Trophoblast cell (in vitro differentiated cells and primary cell): ENCODE measurements around the gene SRGAP2B.
"Not testable (repeated sequence)": the region's sequence is repeated elsewhere in the genome, so short reads cannot be mapped to it uniquely, and the experiment has no call there.

Experiments used
- DNase-seq, 2 donors: peaks; one replicate each; pipeline ENCODE4 v3.0.0-alpha.2; 2016
- H2AFZ ChIP-seq: 2 replicates; pipeline ENCODE4 v1.6.1; 2013; ENCODE audit warnings: low read length, moderate library complexity, mild to moderate bottlenecking; ENCODE audit not compliant: insufficient read depth, poor library complexity
- H2AK5ac ChIP-seq: 2 replicates; pipeline ENCODE4 v1.6.1; 2013; ENCODE audit warnings: mild to moderate bottlenecking, low read length
- H2BK120ac ChIP-seq: 2 replicates; pipeline ENCODE4 v1.6.1; 2013; ENCODE audit warnings: low read length, mild to moderate bottlenecking, moderate library complexity; ENCODE audit not compliant: insufficient read depth, poor library complexity
- H2BK12ac ChIP-seq: 2 replicates; pipeline ENCODE4 v1.6.1; 2013; ENCODE audit warnings: mild to moderate bottlenecking, low read length, moderate library complexity
- H2BK5ac ChIP-seq: 2 replicates; pipeline ENCODE4 v1.6.1; 2013; ENCODE audit warnings: low read length, low read depth, moderate library complexity, mild to moderate bottlenecking; ENCODE audit not compliant: poor library complexity
- H3K14ac ChIP-seq: 2 replicates; pipeline ENCODE4 v1.6.1; 2013; ENCODE audit warnings: mild to moderate bottlenecking, low read length
- H3K18ac ChIP-seq: 2 replicates; pipeline ENCODE4 v1.6.1; 2013; ENCODE audit warnings: mild to moderate bottlenecking, low read length
- H3K23ac ChIP-seq: 2 replicates; pipeline ENCODE4 v1.6.1; 2013; ENCODE audit warnings: low read length
- H3K27ac ChIP-seq: 2 replicates; pipeline ENCODE4 v1.5.1; 2013; ENCODE audit warnings: low read depth, mild to moderate bottlenecking, inconsistent platforms, low read length, moderate library complexity
- H3K27me3 ChIP-seq: 2 replicates; pipeline ENCODE4 v1.6.1; 2013; ENCODE audit warnings: inconsistent platforms, mild to moderate bottlenecking, low read length, moderate library complexity; ENCODE audit not compliant: insufficient read depth
- H3K36me3 ChIP-seq, 2 experiments: 1 replicate in 1 of 2; 2 replicates in 1 of 2; pipeline ENCODE4 v1.6.1; 2013; ENCODE audit warnings: low read length in 2 of 2, mild to moderate bottlenecking in 2 of 2, moderate library complexity in 1 of 2; ENCODE audit not compliant: insufficient read depth in 2 of 2, control insufficient read depth in 1 of 2
- H3K4ac ChIP-seq: 2 replicates; pipeline ENCODE4 v1.6.1; 2013; ENCODE audit warnings: low read depth, mild to moderate bottlenecking, low read length, moderate library complexity
- H3K4me1 ChIP-seq, 2 experiments: 1 replicate in 1 of 2; 2 replicates in 1 of 2; pipeline ENCODE4 v1.6.1; 2013; ENCODE audit warnings: low read length in 2 of 2, mild to moderate bottlenecking in 2 of 2, moderate library complexity in 1 of 2; ENCODE audit not compliant: insufficient read depth in 2 of 2, control insufficient read depth in 1 of 2
- H3K4me2 ChIP-seq: 2 replicates; pipeline ENCODE4 v1.6.1; 2013; ENCODE audit warnings: inconsistent platforms, mild to moderate bottlenecking, low read length, moderate library complexity
- H3K4me3 ChIP-seq: 2 replicates; pipeline ENCODE4 v1.5.1; 2013; ENCODE audit warnings: mild to moderate bottlenecking, low read depth, low read length, inconsistent platforms
- H3K79me1 ChIP-seq: one replicate; pipeline ENCODE4 v1.6.1; 2013; ENCODE audit warnings: low read length
- H3K79me2 ChIP-seq: 2 replicates; pipeline ENCODE4 v1.6.1; 2013; ENCODE audit warnings: low read length, mild to moderate bottlenecking; ENCODE audit not compliant: control insufficient read depth, insufficient read depth, poor library complexity
- H3K9ac ChIP-seq: 2 replicates; pipeline ENCODE4 v1.6.1; 2013; ENCODE audit warnings: mild to moderate bottlenecking, low read length
- H3K9me3 ChIP-seq: 2 replicates; pipeline ENCODE4 v1.6.1; 2013; ENCODE audit warnings: low read depth, mild to moderate bottlenecking, control low read depth, inconsistent platforms, low read length; ENCODE audit not compliant: insufficient read depth
- H4K12ac ChIP-seq: 2 replicates; pipeline ENCODE4 v1.6.1; 2013; ENCODE audit warnings: low read depth, mild to moderate bottlenecking, low read length, moderate library complexity
- H4K8ac ChIP-seq: 2 replicates; pipeline ENCODE4 v1.6.1; 2013; ENCODE audit warnings: low read depth, mild to moderate bottlenecking, low read length, moderate library complexity
- H4K91ac ChIP-seq: one replicate; pipeline ENCODE4 v1.6.1; 2013; ENCODE audit warnings: low read depth, mild to moderate bottlenecking, low read length, moderate library complexity
- WGBS: extraction: QIAGEN DNeasy Blood & Tissue Kit; methylation state at CpG from one replicate; pipeline ENCODE4 v1.1.7; 2013; ENCODE audit warnings: missing lambda C conversion rate; ENCODE audit not compliant: insufficient read length, insufficient coverage; ENCODE audit errors: extremely low coverage; 5-methylcytosine and 5-hydroxymethylcytosine counted together

SRGAP2B gene

DNA sequence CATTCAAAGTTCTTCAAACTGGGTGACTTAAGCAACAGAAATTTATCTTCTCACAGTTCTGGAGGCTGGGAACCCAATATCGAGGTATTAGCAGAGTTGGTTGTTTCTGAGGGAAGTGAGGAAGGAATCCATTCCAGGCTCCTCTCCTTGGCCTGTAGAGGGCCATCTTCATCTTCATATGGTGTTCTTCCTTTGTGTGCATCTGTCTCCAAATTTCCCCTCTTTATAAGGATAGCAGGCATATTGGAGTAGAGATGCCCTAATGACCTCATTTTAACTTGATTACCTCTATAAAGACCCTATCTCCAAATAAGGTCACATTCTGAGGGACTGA, 27.9 kb upstream of the SRGAP2B start:
- not testable (repeated sequence) for H4K8ac ChIP-seq, H3K9me3 ChIP-seq, H3K27me3 ChIP-seq, H3K4ac ChIP-seq, H3K14ac ChIP-seq, H3K36me3 ChIP-seq, H3K79me2 ChIP-seq, H2BK120ac ChIP-seq, H3K4me2 ChIP-seq, H3K79me1 ChIP-seq, H2AK5ac ChIP-seq, H2BK5ac ChIP-seq, H3K23ac ChIP-seq, H3K4me1 ChIP-seq, H4K91ac ChIP-seq, H2BK12ac ChIP-seq, H2AFZ ChIP-seq, H3K27ac ChIP-seq, H3K9ac ChIP-seq, H4K12ac ChIP-seq, H3K18ac ChIP-seq, H3K4me3 ChIP-seq, DNase-seq
- no CpG with 5 or more reads among the region's 1 CpG for WGBS

GRCh38 chr1:145122344-145123061, 27.4 kb upstream of the SRGAP2B start:
- H3K4me1 ChIP-seq, H3K27me3 ChIP-seq, H2BK5ac ChIP-seq, H2BK12ac ChIP-seq, H2AK5ac ChIP-seq, H3K9ac ChIP-seq, H3K18ac ChIP-seq, H3K14ac ChIP-seq, H3K23ac ChIP-seq, H3K9me3 ChIP-seq, H2BK120ac ChIP-seq, H3K4me3 ChIP-seq, H3K4ac ChIP-seq, H3K79me1 ChIP-seq, H3K36me3 ChIP-seq, H3K79me2 ChIP-seq, H3K27ac ChIP-seq, DNase-seq, H4K91ac ChIP-seq, H2AFZ ChIP-seq, H3K4me2 ChIP-seq, H4K8ac ChIP-seq, H4K12ac ChIP-seq: not testable (repeated sequence)
- WGBS = no CpG with 5 or more reads among the region's 7 CpGs

DNA sequence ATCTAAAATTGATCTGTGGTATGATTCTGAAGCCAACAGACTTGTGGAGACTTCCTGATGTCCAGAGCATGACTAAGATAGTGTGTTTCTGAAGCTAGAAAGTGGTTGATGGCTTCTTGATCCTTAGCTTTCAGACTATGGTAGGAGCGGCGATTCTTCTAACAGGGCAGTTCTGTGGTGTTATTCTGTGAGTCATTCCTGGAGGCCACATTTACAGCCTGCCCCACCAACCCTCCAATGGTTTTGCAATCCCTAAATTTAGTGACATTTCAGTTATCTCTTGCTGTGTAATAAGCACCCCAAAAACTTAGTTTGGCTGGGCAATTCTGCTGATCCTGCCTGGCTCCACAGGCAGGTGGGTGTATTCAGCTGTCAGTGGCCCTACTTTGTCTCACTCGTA, 24.7 kb upstream of the SRGAP2B start:
- H3K23ac ChIP-seq, H3K4me1 ChIP-seq, H4K12ac ChIP-seq, H3K14ac ChIP-seq, H3K27me3 ChIP-seq, H2AFZ ChIP-seq, H4K91ac ChIP-seq, H2AK5ac ChIP-seq, H3K79me1 ChIP-seq, H3K4me2 ChIP-seq, DNase-seq, H2BK12ac ChIP-seq, H3K9ac ChIP-seq, H2BK5ac ChIP-seq, H3K36me3 ChIP-seq, H3K18ac ChIP-seq, H3K27ac ChIP-seq, H3K9me3 ChIP-seq, H3K4ac ChIP-seq, H3K4me3 ChIP-seq, H4K8ac ChIP-seq, H3K79me2 ChIP-seq, H2BK120ac ChIP-seq: not testable (repeated sequence)
- no CpG with 5 or more reads among the region's 3 CpGs for WGBS

- H2BK120ac ChIP-seq, H3K4me3 ChIP-seq, DNase-seq, H2BK12ac ChIP-seq, H4K8ac ChIP-seq, H2BK5ac ChIP-seq, H3K4me1 ChIP-seq, H3K14ac ChIP-seq, H2AK5ac ChIP-seq, H3K23ac ChIP-seq, H3K27me3 ChIP-seq, H3K36me3 ChIP-seq, H3K27ac ChIP-seq, H3K9ac ChIP-seq, H3K9me3 ChIP-seq, H4K91ac ChIP-seq, H3K4me2 ChIP-seq, H3K79me1 ChIP-seq, H3K18ac ChIP-seq, H3K4ac ChIP-seq, H2AFZ ChIP-seq, H3K79me2 ChIP-seq, H4K12ac ChIP-seq: not testable (repeated sequence)
- no CpG with 5 or more reads among the region's 6 CpGs for WGBS
These were observed 20.7 kb upstream of the SRGAP2B start for GRCh38 chr1:145115587-145116493.
